Endothelial cell of umbilical vein (primary cell): ENCODE data around the gene ARF1. TPM values are rescaled to one million over a fixed set of nuclear protein-coding genes. Genes with fewer than 3 reads are reported as not detected.

Source experiments
- BruUV-seq: library from RNA; stranded (reverse); fragments of 400-500 nt; replicated peaks from 2 replicates; lab custom pipeline; 2021; lab: Mats Ljungman, UMichigan
- CTCF ChIA-PET: fragments of 300-600, 350-600 bp; sonication (Branson Sonifier 250); formaldehyde crosslinking; loops from one replicate; lab custom pipeline; 2021; ENCODE audit warnings: antibody characterized with exemption, inconsistent platforms; lab: Charles Lee
- POLR2A ChIA-PET: fragments of 300-600, 350-600 bp; sonication (Branson Sonifier 250); formaldehyde crosslinking; loops from one replicate; lab custom pipeline; 2021; ENCODE audit warnings: antibody characterized with exemption, inconsistent platforms; lab: Charles Lee
- DNase-seq: peaks from one replicate; pipeline ENCODE4 v3.0.0-alpha.2; 2011; ENCODE audit warnings: low read depth, low spot score
- FAIRE-seq: peaks from 2 replicates; lab custom pipeline; 2011; peaks lifted over from hg19 to GRCh38; lab: Jason Lieb, UNC
- H2AFZ ChIP-seq: 2 replicates; pipeline ENCODE4 v1.6.0; 2012; ENCODE audit warnings: low read depth, low read length, control low read depth, inconsistent platforms
- H3K27ac ChIP-seq: 2 replicates; pipeline ENCODE4 v1.5.1; 2011; ENCODE audit warnings: low read depth, mild to moderate bottlenecking, control low read depth, low read length, moderate library complexity; ENCODE audit not compliant: insufficient read depth
- H3K27me3 ChIP-seq, 2 experiments: 2 replicates each; pipeline versions ENCODE4 v1.6.0 to v1.6.1; 2011; ENCODE audit warnings: low read length in 2 of 2, mixed read lengths in 1 of 2; ENCODE audit not compliant: control insufficient read depth in 2 of 2, insufficient read depth in 2 of 2
- H3K36me3 ChIP-seq, 2 experiments: 2 replicates in 1 of 2; 3 replicates in 1 of 2; pipeline ENCODE4 v1.5.1; 2011; ENCODE audit warnings: low read length in 2 of 2, mild to moderate bottlenecking in 1 of 2, moderate library complexity in 1 of 2; ENCODE audit not compliant: control insufficient read depth in 2 of 2, insufficient read depth in 2 of 2; ENCODE audit errors: extremely low read depth in 1 of 2
- H3K4me1 ChIP-seq: 3 replicates; pipeline ENCODE4 v1.5.1; 2011; ENCODE audit warnings: mild to moderate bottlenecking, low read length; ENCODE audit not compliant: control insufficient read depth, insufficient read depth; ENCODE audit errors: extremely low read depth
- H3K4me2 ChIP-seq: 2 replicates; pipeline ENCODE4 v1.6.1; 2011; ENCODE audit warnings: low read length, control low read depth, mixed read lengths; ENCODE audit not compliant: insufficient read depth
- H3K4me3 ChIP-seq, 3 experiments: fragments of 200-600 bp in 1 of 3; sonication (generic), shearing (Covaris generic) in 1 of 3; replicated peaks in 1 of 3; 2 replicates each; pipeline ENCODE4 v1.5.1; 2011 to 2016; ENCODE audit warnings: control low read depth in 3 of 3, low read length in 3 of 3, mild to moderate bottlenecking in 2 of 3, inconsistent platforms in 1 of 3, low read depth in 1 of 3, moderate library complexity in 1 of 3; ENCODE audit not compliant: insufficient read depth in 1 of 3
- H3K79me2 ChIP-seq: 2 replicates; pipeline ENCODE4 v1.6.0; 2012; ENCODE audit warnings: low read length, inconsistent platforms; ENCODE audit not compliant: control insufficient read depth, insufficient read depth
- H3K9ac ChIP-seq: replicated peaks from 2 replicates; pipeline ENCODE3; 2011; ENCODE audit warnings: low read length, control low read depth; ENCODE audit not compliant: insufficient read depth; ENCODE audit errors: extremely low read depth
- H3K9me1 ChIP-seq: replicated peaks from 3 replicates; pipeline ENCODE4 v1.6.0; 2011; ENCODE audit warnings: mild to moderate bottlenecking, low read length; ENCODE audit not compliant: control insufficient read depth, insufficient read depth; ENCODE audit errors: extremely low read depth
- H3K9me3 ChIP-seq: replicated peaks from 2 replicates; pipeline ENCODE4 v1.5.1; 2012; ENCODE audit warnings: low read length, inconsistent platforms; ENCODE audit not compliant: control insufficient read depth, insufficient read depth
- H4K20me1 ChIP-seq: replicated peaks from 2 replicates; pipeline ENCODE3; 2011; ENCODE audit warnings: mild to moderate bottlenecking, low read length; ENCODE audit not compliant: control insufficient read depth, insufficient read depth; ENCODE audit errors: extremely low read depth
- EZH2 ChIP-seq: IDR thresholded peaks from 2 replicates; pipeline ENCODE4 v1.6.1; 2012; ENCODE audit warnings: borderline replicate concordance, low read depth, mild to moderate bottlenecking, moderate library complexity, low read length, inconsistent platforms; ENCODE audit not compliant: severe bottlenecking
- FOS ChIP-seq: IDR thresholded peaks from 2 replicates; pipeline ENCODE4 v1.6.1; 2011; ENCODE audit warnings: mild to moderate bottlenecking, low read length, moderate library complexity, borderline replicate concordance; ENCODE audit not compliant: insufficient read depth
- GATA2 ChIP-seq: IDR thresholded peaks from 2 replicates; pipeline ENCODE4 v1.7.0; 2011; ENCODE audit warnings: low read depth, mild to moderate bottlenecking, moderate library complexity, mixed read lengths, low read length; ENCODE audit not compliant: insufficient read length, insufficient read depth
- JUN ChIP-seq: IDR thresholded peaks from 2 replicates; pipeline ENCODE4 v1.6.1; 2011; ENCODE audit warnings: borderline replicate concordance, low read depth; ENCODE audit not compliant: insufficient read length, insufficient read depth
- MAX ChIP-seq: IDR thresholded peaks from 2 replicates; pipeline ENCODE4 v1.6.1; 2011; ENCODE audit not compliant: insufficient read depth, insufficient read length
- MYC ChIP-seq: IDR thresholded peaks from one replicate; pipeline ENCODE4 v1.6.1; 2011; ENCODE audit warnings: mild to moderate bottlenecking, low read depth, low read length
- POLR2A ChIP-seq: IDR thresholded peaks from 2 replicates; pipeline ENCODE4 v1.6.1; 2012; ENCODE audit warnings: low read depth, mild to moderate bottlenecking, control low read depth, low read length
- POLR2AphosphoS5 ChIP-seq: IDR thresholded peaks from 2 replicates; pipeline ENCODE4 v1.6.1; 2012; ENCODE audit warnings: low read depth, mild to moderate bottlenecking, control low read depth, low read length, moderate library complexity; ENCODE audit not compliant: insufficient read depth
- dilution Hi-C: fragments of 300-500 bp; cut with MboI; formaldehyde crosslinking; loops from one replicate; pipeline ENCODE4 v1.15.0; 2019; ENCODE audit warnings: low sequenced_read_pairs; ENCODE audit not compliant: extremely low pct_ligation_motif_present
- intact Hi-C: fragments of 100-400 bp; cut with micrococcal nuclease; formaldehyde crosslinking; loops from one replicate; pipeline ENCODE4 v1.10.0; 2022
- polyA plus RNA-seq, 4 experiments: library from polyadenylated mRNA; depleted of rRNA in 3 of 4; stranded (reverse) in 3 of 4; unstranded in 1 of 4; fragments of >200 nt; gene quantifications; 2 replicates each; pipeline versions ENCODE4 v1.2.1 to v1.2.3, GENCODE V29; 2011 to 2012; ENCODE audit warnings: missing spikeins in 1 of 4
- total RNA-seq: library from RNA; stranded (reverse); gene quantifications from 2 replicates; pipeline ENCODE4 v1.2.3, GENCODE V29; 2021
- TF ChIP-seq, protein P1 (sequence below), 2 donors: IDR thresholded peaks; 1 replicate in 1 of 2; 2 replicates in 1 of 2; pipeline ENCODE4 v1.5.1; 2011; ENCODE audit warnings: low read length in 2 of 2, mild to moderate bottlenecking in 2 of 2, moderate library complexity in 2 of 2, control low read depth in 1 of 2, inconsistent platforms in 1 of 2, low read depth in 1 of 2; ENCODE audit not compliant: insufficient read depth in 1 of 2; ENCODE audit errors: extremely low read depth in 1 of 2

The ARF1 gene
- total and polyA plus RNA-seq, 2 donors (not counting 3 experiments of a cell fraction or from before 2014, with no cell fraction given) = 499 to 844 TPM

- CTCF ChIA-PET = no interaction called here
- Histone ChIP-seq H3K9me3 (no peaks in the 10 kb centered on the region), H2AFZ (no peak overlapping the region), H3K4me1 (peaks cover 34% of the 10 kb centered on the region), H3K27me3 (no peaks in the 10 kb centered on the region), H3K9ac (no peak overlapping the region), H3K4me3 (no peak overlapping the region), H4K20me1 (no peaks in the 10 kb centered on the region), H3K4me2 (no peak overlapping the region), H3K36me3 (peaks cover 0 to 16% of the 10 kb centered on the region in 2 experiments), H3K27ac (no peak overlapping the region), H3K9me1 (no peaks in the 10 kb centered on the region), H3K79me2 (peaks cover 65% of the 10 kb centered on the region)
- no TSS peak for BruUV-seq
- intact Hi-C loops = no loop called here
- dilution Hi-C loops = no loop called here
- DNase-seq = no peak
- no peak for FAIRE-seq
- POLR2A ChIA-PET = no interaction called here
- TF ChIP-seq FOS = no peak
These were observed 63.2 kb downstream of the ARF1 start for GRCh38 chr1:228145463-228146416.

DNA sequence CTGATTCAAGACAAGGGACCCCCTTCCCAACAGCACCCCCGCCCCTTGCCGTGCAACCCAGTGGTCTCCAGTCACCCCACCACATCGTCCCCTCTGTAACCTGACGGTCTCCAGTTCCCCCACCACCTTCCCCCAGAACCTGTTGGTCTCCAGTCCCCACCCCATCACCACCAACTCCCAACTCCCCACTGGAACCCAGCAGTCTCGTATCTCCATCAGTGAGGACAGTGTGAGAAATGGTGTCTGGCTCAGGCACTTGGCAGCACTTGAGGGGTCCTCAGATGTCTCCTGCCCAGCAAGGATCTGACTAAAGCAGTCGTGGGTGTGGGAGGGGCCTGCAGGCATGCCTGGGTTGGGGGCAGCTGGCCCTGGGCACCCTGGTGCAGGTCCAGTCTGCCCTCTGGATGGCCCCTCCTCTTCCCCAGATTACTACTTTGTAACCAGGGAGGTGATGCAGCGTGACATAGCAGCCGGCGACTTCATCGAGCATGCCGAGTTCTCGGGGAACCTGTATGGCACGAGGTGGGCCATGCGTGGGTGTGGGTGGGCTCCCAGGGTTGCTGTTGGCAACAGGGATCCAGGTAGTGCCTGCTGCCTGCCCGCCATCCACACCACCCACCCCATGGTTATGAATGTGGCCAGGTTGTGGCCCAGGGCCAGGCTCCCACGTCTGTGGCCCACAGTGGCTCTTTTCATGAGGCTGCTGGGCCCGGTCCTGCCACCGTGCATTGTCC lies 64.1 kb downstream of the ARF1 start:
- Histone ChIP-seq H3K4me2 (no peak overlapping the region), H3K27ac (no peak overlapping the region), H3K4me1 (peaks cover 27% of the 10 kb centered on the region), H3K27me3 (no peaks in the 10 kb centered on the region), H3K9me1 (no peaks in the 10 kb centered on the region), H4K20me1 (no peaks in the 10 kb centered on the region), H3K9me3 (no peaks in the 10 kb centered on the region), H3K9ac (no peak overlapping the region), H3K79me2 (peaks cover 56% of the 10 kb centered on the region), H3K4me3 (no peak overlapping the region), H3K36me3 (peaks cover 0 to 16% of the 10 kb centered on the region in 2 experiments), H2AFZ (no peak overlapping the region)
- ChIA-PET POLR2A (no interaction called here), CTCF (no interaction called here)
- BruUV-seq = no TSS peak
- dilution Hi-C loops = no loop called here
- DNase-seq (no peak), FAIRE-seq (no peak)
- TF ChIP-seq FOS (no peak), POLR2AphosphoS5 (no peak), MYC (no peak), JUN (no peak), POLR2A (no peak), GATA2 (no peak), EZH2 (no peak), MAX (no peak)
- TF ChIP-seq, protein P1, sequence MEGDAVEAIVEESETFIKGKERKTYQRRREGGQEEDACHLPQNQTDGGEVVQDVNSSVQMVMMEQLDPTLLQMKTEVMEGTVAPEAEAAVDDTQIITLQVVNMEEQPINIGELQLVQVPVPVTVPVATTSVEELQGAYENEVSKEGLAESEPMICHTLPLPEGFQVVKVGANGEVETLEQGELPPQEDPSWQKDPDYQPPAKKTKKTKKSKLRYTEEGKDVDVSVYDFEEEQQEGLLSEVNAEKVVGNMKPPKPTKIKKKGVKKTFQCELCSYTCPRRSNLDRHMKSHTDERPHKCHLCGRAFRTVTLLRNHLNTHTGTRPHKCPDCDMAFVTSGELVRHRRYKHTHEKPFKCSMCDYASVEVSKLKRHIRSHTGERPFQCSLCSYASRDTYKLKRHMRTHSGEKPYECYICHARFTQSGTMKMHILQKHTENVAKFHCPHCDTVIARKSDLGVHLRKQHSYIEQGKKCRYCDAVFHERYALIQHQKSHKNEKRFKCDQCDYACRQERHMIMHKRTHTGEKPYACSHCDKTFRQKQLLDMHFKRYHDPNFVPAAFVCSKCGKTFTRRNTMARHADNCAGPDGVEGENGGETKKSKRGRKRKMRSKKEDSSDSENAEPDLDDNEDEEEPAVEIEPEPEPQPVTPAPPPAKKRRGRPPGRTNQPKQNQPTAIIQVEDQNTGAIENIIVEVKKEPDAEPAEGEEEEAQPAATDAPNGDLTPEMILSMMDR (IDR thresholded peaks at IDR 0.05; ENCODE audit: extremely low read depth in 1 of 2, insufficient read depth in 1 of 2, low read depth in 1 of 2, low read length in 2 of 2) = no peak
- intact Hi-C loops = no loop called here
